ENCODE measurements around the gene KRTAP4-5.
"Not testable (repeated sequence)": the region's sequence is repeated elsewhere in the genome, so short reads cannot be mapped to it uniquely, and the experiment has no call there.

KRTAP4-5 gene

GRCh38 chr17:41118721-41119120, 30.9 kb downstream of the KRTAP4-5 start:
- H3K27ac ChIP-seq (ENCODE audit: low read length, poor library complexity, severe bottlenecking), result no peak overlapping the region
- no peak overlapping the region for H2AFZ ChIP-seq (ENCODE audit: low read depth, low read length)
- 71% methylated on average over 3 of the region's 4 CpGs for WGBS

GRCh38 chr17:41117846-41118386, 31.7 kb downstream of the KRTAP4-5 start, which contains the start of gene KRTAP4-11:
Gene KRTAP4-11, minus strand, starts transcription at chr17:41118373. Its CDS starts 58 bp downstream, at chr17:41118315.
- not testable (repeated sequence) for H2BK5ac ChIP-seq (ENCODE audit: low read depth, low read length, poor library complexity, severe bottlenecking); H3K18ac ChIP-seq (ENCODE audit: low read depth in 1 of 2, low read length in 2 of 2); H3K4me3 ChIP-seq (ENCODE audit: insufficient read depth in 1 of 2, low read depth in 1 of 2, low read length in 2 of 2); H3K79me1 ChIP-seq (replicated peaks; ENCODE audit: low read length, poor library complexity, severe bottlenecking); H3K14ac ChIP-seq (ENCODE audit: low read length in 2 of 2); H3K4ac ChIP-seq (ENCODE audit: low read depth in 1 of 2, low read length in 2 of 2); H3K23ac ChIP-seq (ENCODE audit: low read length in 2 of 2); H3K9me3 ChIP-seq (ENCODE audit: control insufficient read depth, low read length); H3K9ac ChIP-seq (ENCODE audit: low read length); H2AFZ ChIP-seq (ENCODE audit: low read depth, low read length); H4K8ac ChIP-seq (ENCODE audit: low read length); H3K4me2 ChIP-seq (ENCODE audit: low read length, poor library complexity, severe bottlenecking); H2BK12ac ChIP-seq (ENCODE audit: low read length in 2 of 2); H3K27me3 ChIP-seq (ENCODE audit: control insufficient read depth in 1 of 2, insufficient read depth in 1 of 2, low read length in 2 of 2); H4K91ac ChIP-seq (ENCODE audit: low read length); H3K36me3 ChIP-seq (ENCODE audit: control insufficient read depth in 1 of 2, insufficient read depth in 2 of 2, low read depth in 1 of 2, low read length in 2 of 2); DNase-seq; H2BK15ac ChIP-seq (ENCODE audit: low read depth, poor library complexity, severe bottlenecking); H3K27ac ChIP-seq (ENCODE audit: low read length, poor library complexity, severe bottlenecking); H2BK120ac ChIP-seq (ENCODE audit: low read depth, low read length); H3K4me1 ChIP-seq (ENCODE audit: control insufficient read depth, insufficient read depth, low read depth, low read length)
- peak within 1 kb of the TSS; percentile 69 for H2AK5ac ChIP-seq (ENCODE audit: low read length, severe bottlenecking)
- 82% methylated on average over 9 of the region's 10 CpGs for WGBS

More at GRCh38 chr17:41118721-41119120, 30.9 kb downstream of the KRTAP4-5 start:
- no peak overlapping the region for H3K4me3 ChIP-seq (ENCODE audit: insufficient read depth in 1 of 2, low read depth in 1 of 2, low read length in 2 of 2)
- no peaks in the 10 kb centered on the region for H3K27me3 ChIP-seq (ENCODE audit: control insufficient read depth in 1 of 2, insufficient read depth in 1 of 2, low read length in 2 of 2)
- H2BK5ac ChIP-seq (ENCODE audit: low read depth, low read length, poor library complexity, severe bottlenecking), result no peak overlapping the region
- H2BK12ac ChIP-seq (ENCODE audit: low read length in 2 of 2), result no peak overlapping the region
- H3K36me3 ChIP-seq (ENCODE audit: control insufficient read depth in 1 of 2, insufficient read depth in 2 of 2, low read depth in 1 of 2, low read length in 2 of 2), result no peaks in the 10 kb centered on the region
- no peak overlapping the region for H3K14ac ChIP-seq (ENCODE audit: low read length in 2 of 2)
- no peak overlapping the region for H4K8ac ChIP-seq (ENCODE audit: low read length)
- H3K4me1 ChIP-seq (ENCODE audit: control insufficient read depth, insufficient read depth, low read depth, low read length), result peaks cover 7% of the 10 kb centered on the region
- no peak overlapping the region for H3K4ac ChIP-seq (ENCODE audit: low read depth in 1 of 2, low read length in 2 of 2)
- no peak overlapping the region for H3K18ac ChIP-seq (ENCODE audit: low read depth in 1 of 2, low read length in 2 of 2)
- no peak overlapping the region for H3K23ac ChIP-seq (ENCODE audit: low read length in 2 of 2)
- no peak overlapping the region for H2AK5ac ChIP-seq (ENCODE audit: low read length, severe bottlenecking)
- no peaks in the 10 kb centered on the region for H3K9me3 ChIP-seq (ENCODE audit: control insufficient read depth, low read length)
- no peak overlapping the region for H2BK15ac ChIP-seq (ENCODE audit: low read depth, poor library complexity, severe bottlenecking)
- H3K79me1 ChIP-seq (replicated peaks; ENCODE audit: low read length, poor library complexity, severe bottlenecking), result no peaks in the 10 kb centered on the region
- no peak for DNase-seq
- H3K9ac ChIP-seq (ENCODE audit: low read length), result no peak overlapping the region
- H2BK120ac ChIP-seq (ENCODE audit: low read depth, low read length), result no peak overlapping the region
- no peak overlapping the region for H4K91ac ChIP-seq (ENCODE audit: low read length)
- no peak overlapping the region for H3K4me2 ChIP-seq (ENCODE audit: low read length, poor library complexity, severe bottlenecking)

GRCh38 chr17:41116297-41116696, 33.3 kb downstream of the KRTAP4-5 start:
- Histone ChIP-seq H3K18ac (ENCODE audit: low read depth in 1 of 2, low read length in 2 of 2) (no peak overlapping the region), H3K27me3 (ENCODE audit: control insufficient read depth in 1 of 2, insufficient read depth in 1 of 2, low read length in 2 of 2) (no peaks in the 10 kb centered on the region), H3K9me3 (ENCODE audit: control insufficient read depth, low read length) (peaks cover 4% of the 10 kb centered on the region), H3K79me1 (replicated peaks; ENCODE audit: low read length, poor library complexity, severe bottlenecking) (no peaks in the 10 kb centered on the region), H3K9ac (ENCODE audit: low read length) (no peak overlapping the region), H3K4ac (ENCODE audit: low read depth in 1 of 2, low read length in 2 of 2) (no peak overlapping the region), H2BK12ac (ENCODE audit: low read length in 2 of 2) (no peak overlapping the region), H2AFZ (ENCODE audit: low read depth, low read length) (no peak overlapping the region), H3K4me1 (ENCODE audit: control insufficient read depth, insufficient read depth, low read depth, low read length) (peaks cover 5% of the 10 kb centered on the region), H3K14ac (ENCODE audit: low read length in 2 of 2) (no peak overlapping the region), H2BK120ac (ENCODE audit: low read depth, low read length) (no peak overlapping the region), H2BK15ac (ENCODE audit: low read depth, poor library complexity, severe bottlenecking) (no peak overlapping the region), H3K27ac (ENCODE audit: low read length, poor library complexity, severe bottlenecking) (no peak overlapping the region), H3K36me3 (ENCODE audit: control insufficient read depth in 1 of 2, insufficient read depth in 2 of 2, low read depth in 1 of 2, low read length in 2 of 2) (no peaks in the 10 kb centered on the region), H4K8ac (ENCODE audit: low read length) (no peak overlapping the region), H3K4me3 (ENCODE audit: insufficient read depth in 1 of 2, low read depth in 1 of 2, low read length in 2 of 2) (no peak overlapping the region), H2BK5ac (ENCODE audit: low read depth, low read length, poor library complexity, severe bottlenecking) (no peak overlapping the region), H3K4me2 (ENCODE audit: low read length, poor library complexity, severe bottlenecking) (no peak overlapping the region), H4K91ac (ENCODE audit: low read length) (no peak overlapping the region), H3K23ac (ENCODE audit: low read length in 2 of 2) (no peak overlapping the region), H2AK5ac (ENCODE audit: low read length, severe bottlenecking) (no peak overlapping the region)
- WGBS, result 87% methylated on average over 5 of the region's 5 CpGs
- DNase-seq, result no peak

- Histone ChIP-seq H3K23ac (ENCODE audit: low read length in 2 of 2) (no peak overlapping the region), H3K4me1 (ENCODE audit: control insufficient read depth, insufficient read depth, low read depth, low read length) (no peaks in the 10 kb centered on the region), H3K27me3 (ENCODE audit: control insufficient read depth in 1 of 2, insufficient read depth in 1 of 2, low read length in 2 of 2) (no peaks in the 10 kb centered on the region), H3K9me3 (ENCODE audit: control insufficient read depth, low read length) (peaks cover 4% of the 10 kb centered on the region), H3K4ac (ENCODE audit: low read depth in 1 of 2, low read length in 2 of 2) (no peak overlapping the region), H3K18ac (ENCODE audit: low read depth in 1 of 2, low read length in 2 of 2) (no peak overlapping the region), H2AFZ (ENCODE audit: low read depth, low read length) (no peak overlapping the region), H2AK5ac (ENCODE audit: low read length, severe bottlenecking) (no peak overlapping the region), H3K36me3 (ENCODE audit: control insufficient read depth in 1 of 2, insufficient read depth in 2 of 2, low read depth in 1 of 2, low read length in 2 of 2) (no peaks in the 10 kb centered on the region), H3K9ac (ENCODE audit: low read length) (no peak overlapping the region), H3K27ac (ENCODE audit: low read length, poor library complexity, severe bottlenecking) (no peak overlapping the region), H2BK15ac (ENCODE audit: low read depth, poor library complexity, severe bottlenecking) (no peak overlapping the region), H2BK5ac (ENCODE audit: low read depth, low read length, poor library complexity, severe bottlenecking) (no peak overlapping the region), H2BK12ac (ENCODE audit: low read length in 2 of 2) (no peak overlapping the region), H4K91ac (ENCODE audit: low read length) (no peak overlapping the region), H3K79me1 (replicated peaks; ENCODE audit: low read length, poor library complexity, severe bottlenecking) (no peaks in the 10 kb centered on the region), H3K14ac (ENCODE audit: low read length in 2 of 2) (no peak overlapping the region), H3K4me2 (ENCODE audit: low read length, poor library complexity, severe bottlenecking) (no peak overlapping the region), H4K8ac (ENCODE audit: low read length) (no peak overlapping the region), H2BK120ac (ENCODE audit: low read depth, low read length) (no peak overlapping the region), H3K4me3 (ENCODE audit: insufficient read depth in 1 of 2, low read depth in 1 of 2, low read length in 2 of 2) (peak overlapping the region in 1 of 2 experiments; percentile 59)
- 67% methylated on average over 1 of the region's 2 CpGs for WGBS
- DNase-seq, result no peak
Observed at GRCh38 chr17:41111151-41111885, 38.3 kb downstream of the KRTAP4-5 start.
